GM23338 (cell line): Measurements from ENCODE around the gene IMPA2. TPM values are rescaled to one million over a fixed set of nuclear protein-coding genes. Genes with fewer than 3 reads are reported as not detected.
"Not testable (repeated sequence)": the region's sequence is repeated elsewhere in the genome, so short reads cannot be mapped to it uniquely, and the experiment has no call there.

Experiments
- ATAC-seq: fragments of 200-7000 bp; cut with Tn5 transposase; 3 replicates; pipeline ENCODE4 v1.9.1; 2020
- DNase-seq: peaks from one replicate; pipeline ENCODE4 v3.0.0-alpha.2; 2015; ENCODE audit warnings: low spot score
- H2AFZ ChIP-seq: fragments of 200-600 bp; sonication (generic); 2 replicates; pipeline ENCODE4 v1.8.0; 2016; ENCODE audit warnings: antibody characterized with exemption, mild to moderate bottlenecking, moderate library complexity
- H3F3A ChIP-seq: fragments of 200-600 bp; sonication (generic); replicated peaks from 2 replicates; pipeline ENCODE4 v1.8.0; 2017; ENCODE audit warnings: antibody characterized with exemption, mixed run types, low read depth
- H3K27ac ChIP-seq: fragments of 200-600 bp; sonication (generic); 2 replicates; pipeline ENCODE4 v1.6.1; 2016; ENCODE audit warnings: low read depth
- H3K27me3 ChIP-seq: fragments of 200-600 bp; sonication (generic); 2 replicates; pipeline ENCODE4 v1.8.0; 2016; ENCODE audit warnings: mild to moderate bottlenecking, mixed run types, moderate library complexity; ENCODE audit not compliant: insufficient read depth
- H3K36me3 ChIP-seq: fragments of 200-600 bp; sonication (generic); 2 replicates; pipeline ENCODE4 v1.8.0; 2016; ENCODE audit warnings: mild to moderate bottlenecking; ENCODE audit not compliant: insufficient read depth
- H3K4me1 ChIP-seq: fragments of 200-600 bp; sonication (generic); 2 replicates; pipeline ENCODE4 v1.8.0; 2016; ENCODE audit warnings: mild to moderate bottlenecking, moderate library complexity; ENCODE audit not compliant: insufficient read depth
- H3K4me2 ChIP-seq: fragments of 200-600 bp; sonication (generic); 2 replicates; pipeline ENCODE4 v1.7.1; 2017; ENCODE audit warnings: mixed run types
- H3K4me3 ChIP-seq: fragments of 200-600 bp; sonication (generic); 2 replicates; pipeline ENCODE4 v1.6.1; 2016; ENCODE audit warnings: mixed run types
- H3K79me2 ChIP-seq: fragments of 200-600 bp; sonication (generic); replicated peaks from 2 replicates; pipeline ENCODE4 v1.8.0; 2017; ENCODE audit warnings: mild to moderate bottlenecking; ENCODE audit not compliant: insufficient read depth
- H3K9me2 ChIP-seq: fragments of 200-600 bp; sonication (generic); 2 replicates; pipeline ENCODE4 v1.8.0; 2017; ENCODE audit not compliant: insufficient read depth
- H4K20me1 ChIP-seq: fragments of 200-600 bp; sonication (generic); replicated peaks from 2 replicates; pipeline ENCODE4 v1.8.0; 2017; ENCODE audit warnings: mild to moderate bottlenecking; ENCODE audit not compliant: insufficient read depth
- H3K27ac Mint-ChIP-seq: 2 replicates; pipeline ENCODE4 v1.8.0; 2020; ENCODE audit warnings: inconsistent platforms, mild to moderate bottlenecking, moderate library complexity, mixed read lengths
- H3K27me3 Mint-ChIP-seq: 3 replicates; pipeline ENCODE4 v1.8.0; 2022; ENCODE audit warnings: low read depth, mild to moderate bottlenecking, moderate library complexity, mixed read lengths, inconsistent platforms; ENCODE audit not compliant: insufficient read depth, poor library complexity
- H3K36me3 Mint-ChIP-seq: 3 replicates; pipeline ENCODE4 v1.8.0; 2021; ENCODE audit warnings: low read depth, mild to moderate bottlenecking, inconsistent platforms, moderate library complexity, mixed read lengths
- H3K4me1 Mint-ChIP-seq: 3 replicates; pipeline ENCODE4 v1.8.0; 2020; ENCODE audit warnings: mild to moderate bottlenecking, inconsistent platforms, mixed read lengths
- H3K4me3 Mint-ChIP-seq: 3 replicates; pipeline ENCODE4 v1.8.0; 2021; ENCODE audit warnings: moderate library complexity, mild to moderate bottlenecking, inconsistent platforms, mixed read lengths
- H3K9me3 Mint-ChIP-seq: 3 replicates; pipeline ENCODE4 v1.8.0; 2020; ENCODE audit warnings: moderate library complexity, mild to moderate bottlenecking, inconsistent platforms, mixed read lengths
- CREB1 ChIP-seq: fragments of 250-450 bp; sonication (Bioruptor Pico); IDR thresholded peaks from 2 replicates; pipeline ENCODE4 v1.5.0; 2020; ENCODE audit warnings: low read depth, mild to moderate bottlenecking, moderate library complexity
- CTCF ChIP-seq, 2 experiments: fragments of 200-600 bp in 1 of 2; sonication (generic) in 1 of 2; conservative IDR thresholded peaks; 2 replicates each; pipeline versions ENCODE4 v1.5.1 to v1.6.1; 2016 to 2017; ENCODE audit warnings: antibody characterized with exemption in 2 of 2, low read depth in 2 of 2, mild to moderate bottlenecking in 2 of 2, moderate library complexity in 1 of 2
- EZH2phosphoT487 ChIP-seq: fragments of 200-600 bp; sonication (generic); IDR thresholded peaks from one replicate; pipeline ENCODE4 v1.8.1; 2018; ENCODE audit warnings: antibody characterized with exemption; ENCODE audit not compliant: unreplicated experiment
- STAT1 ChIP-seq: IDR thresholded peaks from one replicate; pipeline ENCODE4 v1.6.1; 2016; ENCODE audit warnings: antibody characterized with exemption; ENCODE audit not compliant: unreplicated experiment
- ZNF114 ChIP-seq: fragments of 250-450 bp; sonication (Bioruptor Pico); IDR thresholded peaks from 2 replicates; pipeline ENCODE4 v1.5.0; 2020; ENCODE audit warnings: mild to moderate bottlenecking, moderate library complexity
- ZNF462 ChIP-seq: fragments of 250-450 bp; sonication (Bioruptor Pico); IDR thresholded peaks from 2 replicates; pipeline ENCODE4 v1.5.0; 2020; ENCODE audit warnings: mild to moderate bottlenecking, moderate library complexity
- polyA plus RNA-seq: library from polyadenylated mRNA; unstranded; fragments of >200 nt; fragmentation: Nextera tagmentation; extraction: Ambion mirVana; gene quantifications from 2 replicates; pipeline ENCODE4 v1.2.1, GENCODE V29; 2016
- total RNA-seq: library from RNA; depleted of rRNA; stranded (reverse); fragments of >200 nt; shearing (Covaris generic); gene quantifications from 2 replicates; pipeline ENCODE4 v1.2.3, GENCODE V29; 2014
- TF ChIP-seq, protein P1 (sequence below): IDR thresholded peaks from one replicate; pipeline ENCODE4 v1.6.1; 2018; ENCODE audit warnings: antibody characterized with exemption; ENCODE audit not compliant: unreplicated experiment

IMPA2 gene
- total and polyA plus RNA-seq, 2 experiments from 2014 or later = 50.4 to 122 TPM

DNA sequence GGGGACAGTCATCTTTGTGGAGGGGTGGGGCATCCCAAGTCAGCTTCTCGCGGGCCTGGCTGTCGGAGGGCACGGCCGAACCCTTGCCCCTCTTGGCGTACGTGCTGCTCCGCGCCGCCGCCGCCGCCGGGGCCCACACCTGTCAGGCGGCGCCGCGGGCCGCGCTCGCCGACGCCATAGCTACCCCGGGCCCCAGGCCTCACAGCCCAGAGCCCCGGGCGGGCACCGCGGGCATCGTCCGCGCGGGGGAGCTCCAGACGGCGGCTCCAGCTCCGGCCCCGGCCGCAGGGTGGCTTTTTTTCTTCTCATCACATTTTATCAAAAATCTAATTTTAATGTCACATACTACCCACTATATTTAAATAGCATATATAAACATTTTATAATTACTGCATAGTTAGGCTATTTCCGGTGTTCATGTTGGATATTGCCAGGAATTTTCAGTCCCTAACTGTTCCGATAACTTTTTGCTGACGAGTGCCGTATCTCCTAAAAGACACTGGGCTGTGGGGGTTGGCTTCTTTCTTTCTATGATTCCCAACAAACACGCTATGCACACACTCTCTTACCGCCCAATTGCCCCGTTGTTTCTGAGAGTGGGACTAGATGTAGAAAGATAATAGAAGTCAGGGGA, 87.1 kb downstream of the IMPA2 start:
- H3K36me3 ChIP-seq, DNase-seq, ATAC-seq, H2AFZ ChIP-seq, H4K20me1 ChIP-seq, H3K9me3 Mint-ChIP-seq, H3K9me2 ChIP-seq, H3K27ac Mint-ChIP-seq, H3K4me1 ChIP-seq, H3K27me3 Mint-ChIP-seq, H3K79me2 ChIP-seq, H3F3A ChIP-seq, H3K27me3 ChIP-seq, H3K4me2 ChIP-seq, H3K27ac ChIP-seq, H3K4me3 Mint-ChIP-seq, H3K4me1 Mint-ChIP-seq, H3K36me3 Mint-ChIP-seq, H3K4me3 ChIP-seq: not testable (repeated sequence)
- TF ChIP-seq CTCF (conservative IDR thresholded peaks at IDR 0.05; ENCODE audit: low read depth in 2 of 2) = 0 out of 4 replicates have a peak, but pooled peaks of 1 of the 2 experiments have one; percentile 2

DNA sequence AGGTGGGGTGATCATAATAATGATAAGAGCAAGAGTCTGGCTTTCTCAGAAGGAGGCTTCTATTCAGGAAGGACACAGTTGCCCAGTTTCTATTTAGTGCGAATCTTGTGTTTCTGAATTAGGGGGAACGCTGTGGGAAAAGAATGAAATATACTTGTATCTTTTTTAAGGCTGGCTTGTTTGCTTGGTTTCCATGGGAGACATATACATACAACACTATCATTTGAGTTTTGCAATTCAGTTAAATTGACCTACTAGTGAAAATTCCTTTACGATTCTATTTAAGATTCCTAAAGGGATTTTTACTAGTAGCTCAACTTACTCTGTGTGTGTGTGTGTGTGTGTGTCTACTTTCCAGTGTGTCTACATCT, 87.6 kb downstream of the IMPA2 start:
- H3K4me3 Mint-ChIP-seq = no peak overlapping the region
- H3K36me3 Mint-ChIP-seq = no peaks in the 10 kb centered on the region
- H3K27ac Mint-ChIP-seq = no peak overlapping the region
- Histone ChIP-seq H3K36me3 (no peaks in the 10 kb centered on the region), H3K27me3 (no peaks in the 10 kb centered on the region), H3K4me2 (no peak overlapping the region), H4K20me1 (no peaks in the 10 kb centered on the region), H3F3A (no peaks in the 10 kb centered on the region), H3K4me1 (no peaks in the 10 kb centered on the region), H3K4me3 (no peak overlapping the region), H3K79me2 (no peaks in the 10 kb centered on the region), H3K9me2 (no peaks in the 10 kb centered on the region), H2AFZ (no peak overlapping the region; the same call in 1 of the 2 replicates), H3K27ac (no peak overlapping the region)
- H3K4me1 Mint-ChIP-seq = no peaks in the 10 kb centered on the region
- H3K9me3 Mint-ChIP-seq = no peaks in the 10 kb centered on the region; the same call in 2 of the 3 replicates
- no peak for DNase-seq
- H3K27me3 Mint-ChIP-seq = no peaks in the 10 kb centered on the region
- no peak for ATAC-seq
- TF ChIP-seq CREB1 (CRISPR knock-in tag) = no peak
- TF ChIP-seq ZNF462 (CRISPR knock-in tag) = no peak
- TF ChIP-seq CTCF (conservative IDR thresholded peaks at IDR 0.05; ENCODE audit: low read depth in 2 of 2) = no peak
- TF ChIP-seq EZH2phosphoT487 = no peak
- TF ChIP-seq, protein P1, sequence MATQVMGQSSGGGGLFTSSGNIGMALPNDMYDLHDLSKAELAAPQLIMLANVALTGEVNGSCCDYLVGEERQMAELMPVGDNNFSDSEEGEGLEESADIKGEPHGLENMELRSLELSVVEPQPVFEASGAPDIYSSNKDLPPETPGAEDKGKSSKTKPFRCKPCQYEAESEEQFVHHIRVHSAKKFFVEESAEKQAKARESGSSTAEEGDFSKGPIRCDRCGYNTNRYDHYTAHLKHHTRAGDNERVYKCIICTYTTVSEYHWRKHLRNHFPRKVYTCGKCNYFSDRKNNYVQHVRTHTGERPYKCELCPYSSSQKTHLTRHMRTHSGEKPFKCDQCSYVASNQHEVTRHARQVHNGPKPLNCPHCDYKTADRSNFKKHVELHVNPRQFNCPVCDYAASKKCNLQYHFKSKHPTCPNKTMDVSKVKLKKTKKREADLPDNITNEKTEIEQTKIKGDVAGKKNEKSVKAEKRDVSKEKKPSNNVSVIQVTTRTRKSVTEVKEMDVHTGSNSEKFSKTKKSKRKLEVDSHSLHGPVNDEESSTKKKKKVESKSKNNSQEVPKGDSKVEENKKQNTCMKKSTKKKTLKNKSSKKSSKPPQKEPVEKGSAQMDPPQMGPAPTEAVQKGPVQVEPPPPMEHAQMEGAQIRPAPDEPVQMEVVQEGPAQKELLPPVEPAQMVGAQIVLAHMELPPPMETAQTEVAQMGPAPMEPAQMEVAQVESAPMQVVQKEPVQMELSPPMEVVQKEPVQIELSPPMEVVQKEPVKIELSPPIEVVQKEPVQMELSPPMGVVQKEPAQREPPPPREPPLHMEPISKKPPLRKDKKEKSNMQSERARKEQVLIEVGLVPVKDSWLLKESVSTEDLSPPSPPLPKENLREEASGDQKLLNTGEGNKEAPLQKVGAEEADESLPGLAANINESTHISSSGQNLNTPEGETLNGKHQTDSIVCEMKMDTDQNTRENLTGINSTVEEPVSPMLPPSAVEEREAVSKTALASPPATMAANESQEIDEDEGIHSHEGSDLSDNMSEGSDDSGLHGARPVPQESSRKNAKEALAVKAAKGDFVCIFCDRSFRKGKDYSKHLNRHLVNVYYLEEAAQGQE = no peak
- TF ChIP-seq STAT1 = no peak
- TF ChIP-seq ZNF114 = no peak
